Coronary artery (tissue), 2 donors: Measurements from ENCODE around the gene TRIP12.
A peak's percentile ranks its signal among the peaks of the same experiment; 100 is the strongest.

Experiments used
- DNase-seq: peaks from one replicate; pipeline ENCODE4 v3.0.0-alpha.2; 2017; ENCODE audit warnings: low spot score
- H3K27ac ChIP-seq, 2 donors: fragments of 200-600 bp; sonication (generic); one replicate each; pipeline ENCODE4 v1.5.1; 2016 to 2019
- H3K4me3 ChIP-seq: fragments of 200-600 bp; sonication (generic); 2 replicates; pipeline ENCODE4 v1.5.1; 2016; ENCODE audit warnings: mild to moderate bottlenecking, moderate library complexity
- TF ChIP-seq, protein P1 (sequence below): fragments of 200-600 bp; sonication (generic); IDR thresholded peaks from one replicate; pipeline ENCODE4 v1.5.1; 2019; ENCODE audit warnings: antibody characterized with exemption

TRIP12 gene

DNA sequence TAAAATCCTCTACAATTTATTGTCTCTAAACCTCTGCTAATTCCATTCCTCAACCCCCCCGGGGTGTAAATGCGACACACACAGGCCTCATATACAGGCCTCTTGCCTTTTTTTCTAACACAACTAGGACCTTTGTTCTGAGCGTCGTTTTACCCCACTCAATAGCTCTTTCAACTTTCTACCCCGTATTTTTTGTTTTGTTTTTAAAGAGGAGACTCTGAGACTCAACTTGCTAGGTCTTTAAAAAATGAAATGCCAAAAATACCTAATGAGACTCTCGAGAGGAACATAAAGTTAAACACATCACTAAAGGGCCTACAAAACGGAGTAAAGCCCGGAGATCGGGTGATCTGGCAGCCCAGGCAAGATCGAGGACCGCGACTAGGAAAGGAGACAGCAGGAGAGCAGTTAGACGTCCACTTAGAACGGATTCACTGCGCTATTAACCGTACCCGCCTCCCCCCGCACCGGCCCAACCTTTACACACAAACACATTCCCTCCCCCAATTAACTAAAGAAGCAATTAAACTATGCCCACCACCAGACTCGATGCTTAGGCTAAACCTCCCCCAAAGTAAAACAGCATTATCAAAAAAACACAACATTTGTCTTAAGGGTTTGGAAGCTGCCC lies 1.7 kb downstream of the TRIP12 start:
- Histone ChIP-seq H3K4me3 (peak overlapping the region; percentile 93), H3K27ac (peak overlapping the region; percentile 96 to 98)
- TF ChIP-seq, protein P1, sequence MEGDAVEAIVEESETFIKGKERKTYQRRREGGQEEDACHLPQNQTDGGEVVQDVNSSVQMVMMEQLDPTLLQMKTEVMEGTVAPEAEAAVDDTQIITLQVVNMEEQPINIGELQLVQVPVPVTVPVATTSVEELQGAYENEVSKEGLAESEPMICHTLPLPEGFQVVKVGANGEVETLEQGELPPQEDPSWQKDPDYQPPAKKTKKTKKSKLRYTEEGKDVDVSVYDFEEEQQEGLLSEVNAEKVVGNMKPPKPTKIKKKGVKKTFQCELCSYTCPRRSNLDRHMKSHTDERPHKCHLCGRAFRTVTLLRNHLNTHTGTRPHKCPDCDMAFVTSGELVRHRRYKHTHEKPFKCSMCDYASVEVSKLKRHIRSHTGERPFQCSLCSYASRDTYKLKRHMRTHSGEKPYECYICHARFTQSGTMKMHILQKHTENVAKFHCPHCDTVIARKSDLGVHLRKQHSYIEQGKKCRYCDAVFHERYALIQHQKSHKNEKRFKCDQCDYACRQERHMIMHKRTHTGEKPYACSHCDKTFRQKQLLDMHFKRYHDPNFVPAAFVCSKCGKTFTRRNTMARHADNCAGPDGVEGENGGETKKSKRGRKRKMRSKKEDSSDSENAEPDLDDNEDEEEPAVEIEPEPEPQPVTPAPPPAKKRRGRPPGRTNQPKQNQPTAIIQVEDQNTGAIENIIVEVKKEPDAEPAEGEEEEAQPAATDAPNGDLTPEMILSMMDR, result no peak
- DNase-seq, result no peak

DNA sequence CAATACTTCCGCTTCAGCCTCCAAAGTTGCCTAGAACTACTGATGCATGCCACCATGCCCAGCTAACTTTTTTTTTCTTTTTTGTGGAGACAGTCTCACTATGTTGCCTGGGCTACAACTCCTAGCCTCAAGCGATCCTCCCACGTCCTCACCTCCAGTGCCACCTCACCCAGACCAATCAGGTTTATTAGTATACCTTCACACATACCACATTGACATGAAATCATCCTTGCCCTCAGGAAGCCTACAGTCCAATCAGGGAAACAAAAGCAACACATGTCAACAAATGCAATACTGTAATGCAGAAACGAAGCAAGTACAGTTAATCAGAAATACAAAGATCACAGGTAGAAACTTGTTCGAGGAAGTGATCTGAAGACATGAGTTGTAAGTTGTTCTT lies 4.0 kb downstream of the TRIP12 start:
- DNase-seq, result no peak
- Histone ChIP-seq H3K4me3 (no peak overlapping the region), H3K27ac (no peak overlapping the region)
- TF ChIP-seq, protein P1, result no peak

DNA sequence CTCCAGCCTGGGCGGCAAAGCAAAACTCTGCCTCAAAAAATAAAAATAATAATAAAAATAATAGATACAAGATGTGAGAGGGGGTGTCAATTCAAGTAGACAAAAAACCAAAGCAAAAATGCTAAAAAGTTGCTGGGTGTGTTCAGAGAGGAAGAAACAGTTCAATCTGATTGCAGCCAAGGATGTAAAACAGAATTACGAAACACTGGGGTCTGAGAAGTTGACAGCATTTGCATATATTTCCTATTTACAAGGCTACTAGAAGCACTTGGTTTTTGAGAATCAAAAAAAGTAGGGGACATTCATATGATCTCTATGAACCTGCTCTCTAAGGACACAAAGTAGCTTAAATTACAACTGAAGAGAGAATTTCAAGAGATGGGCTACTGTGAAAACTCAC lies 7.6 kb downstream of the TRIP12 start:
- no peak overlapping the region for H3K27ac ChIP-seq
- no peak for DNase-seq
- H3K4me3 ChIP-seq, result no peak overlapping the region

DNA sequence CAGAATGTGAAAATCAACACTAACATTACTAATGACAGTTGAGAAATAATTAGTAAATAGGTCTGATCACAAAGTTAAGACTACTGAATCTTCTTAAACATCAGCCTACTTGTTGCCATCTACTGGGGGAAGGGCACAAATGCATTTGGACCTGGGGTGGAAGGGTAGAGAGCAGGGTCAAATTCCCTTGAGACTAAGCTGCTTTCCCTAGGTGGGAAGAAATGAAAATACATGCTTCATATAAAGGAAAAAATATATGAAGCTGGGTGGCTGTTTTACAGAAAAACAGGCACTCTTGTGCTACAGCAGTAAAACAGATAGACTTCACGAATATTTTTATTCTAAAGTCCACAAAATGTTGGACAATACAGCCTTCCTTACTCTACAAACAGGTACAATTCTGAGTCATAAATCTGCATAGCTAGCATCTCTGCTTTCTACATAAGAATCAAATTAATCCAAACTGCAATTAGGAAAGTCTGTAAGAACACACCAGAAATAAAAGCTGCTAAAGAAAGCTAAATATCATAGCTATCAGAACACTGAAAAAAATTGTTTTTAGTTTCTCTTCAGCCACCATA lies 10.9 kb downstream of the TRIP12 start:
- Histone ChIP-seq H3K27ac (no peak overlapping the region), H3K4me3 (no peak overlapping the region)
- TF ChIP-seq, protein P1, result no peak
- no peak for DNase-seq

More for the DNA sequence above, 7.6 kb downstream of the TRIP12 start:
- TF ChIP-seq, protein P1, result no peak

DNA sequence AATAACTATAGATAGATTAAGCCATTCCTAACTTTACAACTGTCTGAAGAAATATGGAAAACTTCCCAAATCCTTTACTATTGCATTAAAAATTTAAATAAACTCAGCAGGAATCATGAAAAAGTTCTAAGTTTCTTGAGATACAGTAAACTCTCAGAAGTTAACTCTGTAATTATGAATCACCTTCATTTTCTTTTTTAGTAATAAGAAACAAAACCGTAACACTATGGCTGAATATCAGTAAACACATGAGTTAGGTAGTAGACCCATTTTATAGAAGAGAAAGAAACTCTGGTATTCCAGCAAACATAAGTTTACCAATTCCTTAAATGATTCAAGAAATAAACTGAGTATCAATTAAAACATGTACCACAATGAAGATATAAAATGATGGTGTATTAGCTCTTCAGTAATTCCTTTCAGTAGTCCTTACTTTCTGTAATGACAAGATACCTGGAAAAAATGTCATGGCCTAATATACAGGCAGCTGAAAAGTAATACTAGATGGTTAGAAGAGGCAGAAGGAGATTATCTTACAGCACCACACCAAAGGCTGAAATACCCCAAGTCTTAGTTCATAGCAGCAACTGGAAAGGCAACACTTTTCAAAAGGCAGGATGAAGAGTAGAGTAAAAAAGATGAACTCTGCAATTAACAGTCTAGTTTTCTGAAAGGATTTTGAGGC lies 11.5 kb downstream of the TRIP12 start:
- no peak overlapping the region for H3K27ac ChIP-seq
- TF ChIP-seq, protein P1, result no peak
- DNase-seq, result no peak

DNA sequence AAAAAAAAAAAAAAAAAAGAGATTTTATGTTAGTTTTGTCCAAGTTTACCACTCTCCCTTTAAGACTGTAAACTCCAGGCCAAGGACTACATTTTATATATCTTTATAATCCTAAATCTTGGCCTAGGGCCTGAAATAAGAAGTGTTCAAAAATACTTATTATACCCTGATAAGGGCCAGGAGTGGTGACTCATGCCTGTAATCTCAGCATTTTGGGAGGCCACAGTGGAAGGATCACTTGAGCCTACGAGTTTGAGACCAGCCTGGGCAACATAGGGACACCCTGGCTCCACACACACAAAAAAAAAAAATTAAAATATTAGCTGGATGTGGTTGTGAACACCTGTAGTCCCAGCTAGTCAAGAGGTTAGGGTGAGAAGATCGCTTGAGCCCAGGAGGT lies 12.7 kb downstream of the TRIP12 start:
- DNase-seq, result no peak
- Histone ChIP-seq H3K27ac (no peak overlapping the region), H3K4me3 (no peak overlapping the region)
- TF ChIP-seq, protein P1, result no peak

More for the DNA sequence above, 11.5 kb downstream of the TRIP12 start:
- no peak overlapping the region for H3K4me3 ChIP-seq
